Fibroblast of the aortic adventitia (primary cell): ENCODE measurements around the gene E2F4. TPM values are rescaled to one million over a fixed set of nuclear protein-coding genes. Genes with fewer than 3 reads are reported as not detected.

Experiments used
- DNase-seq: peaks from one replicate; pipeline ENCODE4 v3.0.0-alpha.2; 2010; ENCODE audit warnings: low read depth
- H3K4me3 ChIP-seq: 2 replicates; pipeline ENCODE4 v1.5.1; 2011; ENCODE audit warnings: low read depth, mild to moderate bottlenecking, control low read depth, low read length, moderate library complexity
- total RNA-seq: library from RNA; depleted of rRNA; stranded (reverse); fragments of >200 nt; gene quantifications from 2 replicates; pipeline ENCODE4 v1.2.3, GENCODE V29; 2012; ENCODE audit warnings: low replicate concordance
- TF ChIP-seq, protein P1 (sequence below): IDR thresholded peaks from 2 replicates; pipeline ENCODE4 v1.5.1; 2011; ENCODE audit warnings: mild to moderate bottlenecking, low read length, control low read depth, inconsistent platforms; ENCODE audit not compliant: insufficient read depth

E2F4 gene
- total RNA-seq, 1 donor, result 47.5 TPM

DNA sequence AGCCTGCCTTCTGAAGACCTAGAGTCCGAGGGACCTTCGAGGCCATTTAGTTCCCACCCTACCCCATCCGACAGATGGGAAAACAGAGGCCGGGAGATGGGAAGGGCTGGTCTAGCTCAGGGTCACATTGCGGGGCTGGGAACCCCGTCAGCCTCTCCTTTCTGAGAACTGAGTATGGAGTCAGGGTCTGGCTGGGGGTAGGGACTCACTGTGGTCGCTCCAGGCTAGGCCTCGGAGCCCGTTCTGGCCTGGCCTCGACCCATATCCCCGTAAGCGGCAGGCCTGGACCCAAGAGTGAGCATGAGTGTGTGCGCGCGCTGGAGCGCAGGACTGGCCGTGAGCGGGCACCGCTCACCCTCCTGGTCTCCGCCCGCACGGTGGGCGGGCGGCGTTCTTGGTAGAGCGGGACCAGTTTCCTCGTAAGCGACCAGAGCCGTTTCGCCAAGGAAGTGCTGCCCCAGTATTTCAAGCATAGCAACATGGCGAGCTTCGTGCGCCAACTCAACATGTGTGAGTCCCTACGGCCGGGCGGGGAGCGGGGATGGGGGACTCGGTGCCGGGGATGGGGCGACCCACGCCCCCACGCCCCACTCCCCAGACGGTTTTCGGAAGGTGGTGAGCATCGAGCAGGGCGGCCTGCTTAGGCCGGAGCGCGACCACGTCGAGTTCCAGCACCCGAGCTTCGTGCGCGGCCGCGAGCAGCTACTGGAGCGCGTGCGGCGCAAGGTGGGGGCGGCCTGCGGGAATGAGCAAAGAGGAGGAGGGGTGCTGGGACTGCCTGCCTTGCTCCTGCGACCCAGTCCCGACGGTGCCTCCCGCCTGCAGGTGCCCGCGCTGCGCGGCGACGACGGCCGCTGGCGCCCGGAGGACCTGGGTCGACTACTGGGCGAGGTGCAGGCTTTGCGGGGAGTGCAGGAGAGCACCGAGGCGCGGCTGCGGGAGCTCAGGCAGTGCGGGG lies 26.6 kb upstream of the E2F4 start:
- no peak overlapping the region for H3K4me3 ChIP-seq
- TF ChIP-seq, protein P1, sequence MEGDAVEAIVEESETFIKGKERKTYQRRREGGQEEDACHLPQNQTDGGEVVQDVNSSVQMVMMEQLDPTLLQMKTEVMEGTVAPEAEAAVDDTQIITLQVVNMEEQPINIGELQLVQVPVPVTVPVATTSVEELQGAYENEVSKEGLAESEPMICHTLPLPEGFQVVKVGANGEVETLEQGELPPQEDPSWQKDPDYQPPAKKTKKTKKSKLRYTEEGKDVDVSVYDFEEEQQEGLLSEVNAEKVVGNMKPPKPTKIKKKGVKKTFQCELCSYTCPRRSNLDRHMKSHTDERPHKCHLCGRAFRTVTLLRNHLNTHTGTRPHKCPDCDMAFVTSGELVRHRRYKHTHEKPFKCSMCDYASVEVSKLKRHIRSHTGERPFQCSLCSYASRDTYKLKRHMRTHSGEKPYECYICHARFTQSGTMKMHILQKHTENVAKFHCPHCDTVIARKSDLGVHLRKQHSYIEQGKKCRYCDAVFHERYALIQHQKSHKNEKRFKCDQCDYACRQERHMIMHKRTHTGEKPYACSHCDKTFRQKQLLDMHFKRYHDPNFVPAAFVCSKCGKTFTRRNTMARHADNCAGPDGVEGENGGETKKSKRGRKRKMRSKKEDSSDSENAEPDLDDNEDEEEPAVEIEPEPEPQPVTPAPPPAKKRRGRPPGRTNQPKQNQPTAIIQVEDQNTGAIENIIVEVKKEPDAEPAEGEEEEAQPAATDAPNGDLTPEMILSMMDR, result no peak
- no peak for DNase-seq

DNA sequence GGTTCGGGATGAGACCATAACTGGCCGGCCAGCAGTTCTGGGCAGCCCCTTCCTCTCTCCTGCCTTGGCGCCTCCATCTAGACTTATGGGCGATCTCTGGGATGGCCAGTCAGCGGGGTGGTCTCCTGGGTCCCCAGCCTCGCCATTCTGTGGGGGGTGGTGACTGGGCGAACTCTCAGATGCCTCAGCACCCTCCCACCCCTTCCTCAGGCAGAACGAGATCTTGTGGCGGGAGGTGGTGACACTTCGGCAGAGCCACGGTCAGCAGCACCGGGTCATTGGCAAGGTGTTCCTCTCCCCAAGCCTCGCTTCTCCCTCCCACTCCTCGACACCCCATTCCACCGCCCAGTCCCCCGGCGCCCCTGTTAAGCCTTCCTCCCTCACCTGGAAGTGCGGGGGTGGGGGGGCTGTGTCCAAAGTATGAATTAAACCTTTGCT lies 25.8 kb upstream of the E2F4 start:
- no peak for DNase-seq
- no peak overlapping the region for H3K4me3 ChIP-seq
- TF ChIP-seq, protein P1, result no peak

DNA sequence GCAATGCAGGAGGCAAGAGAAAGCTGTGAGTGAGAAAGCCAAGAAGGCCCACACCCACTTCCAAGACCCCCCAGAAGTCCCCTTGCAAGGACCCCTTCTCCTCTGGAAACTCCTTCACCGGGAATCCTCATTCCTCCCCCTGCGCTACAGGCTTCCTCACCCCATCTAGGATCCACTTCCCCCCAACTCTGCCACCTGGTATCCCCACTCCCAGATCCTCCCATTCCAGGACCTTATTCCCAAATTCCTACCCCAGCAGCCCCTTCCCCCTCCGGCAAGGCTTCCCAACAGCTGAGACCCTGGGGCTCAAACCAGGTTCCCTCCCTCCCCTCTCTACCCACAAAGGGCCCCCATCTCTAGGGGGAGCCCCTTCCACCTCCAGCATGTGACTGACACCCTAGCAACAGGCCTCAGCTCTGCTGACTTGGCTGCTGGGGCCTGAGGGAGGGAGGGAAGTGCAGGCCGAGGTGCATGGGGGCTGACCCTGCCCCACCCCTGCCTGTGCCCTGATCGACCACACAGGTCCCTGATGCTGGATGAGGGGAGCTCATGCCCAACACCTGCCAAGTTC lies 25.3 kb upstream of the E2F4 start:
- TF ChIP-seq, protein P1, result no peak

DNA sequence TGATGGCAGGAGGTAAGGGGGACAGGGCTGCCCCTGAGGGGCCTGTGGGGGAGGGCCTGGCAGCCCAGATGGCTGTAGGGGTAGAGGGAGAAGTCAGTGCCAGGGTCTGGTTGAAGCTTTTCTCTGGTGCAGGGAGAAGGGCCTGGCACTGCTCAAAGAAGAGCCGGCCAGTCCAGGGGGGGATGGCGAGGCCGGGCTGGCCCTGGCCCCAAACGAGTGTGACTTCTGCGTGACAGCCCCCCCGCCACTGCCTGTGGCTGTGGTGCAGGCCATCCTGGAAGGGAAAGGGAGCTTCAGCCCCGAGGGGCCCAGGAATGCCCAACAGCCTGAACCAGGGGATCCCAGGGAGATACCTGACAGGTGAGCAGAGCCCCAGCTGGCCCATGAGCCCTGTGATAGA lies 24.4 kb upstream of the E2F4 start:
- TF ChIP-seq, protein P1, result no peak

More for the DNA sequence above, 25.3 kb upstream of the E2F4 start:
- DNase-seq, result no peak
- H3K4me3 ChIP-seq, result no peak overlapping the region

DNA sequence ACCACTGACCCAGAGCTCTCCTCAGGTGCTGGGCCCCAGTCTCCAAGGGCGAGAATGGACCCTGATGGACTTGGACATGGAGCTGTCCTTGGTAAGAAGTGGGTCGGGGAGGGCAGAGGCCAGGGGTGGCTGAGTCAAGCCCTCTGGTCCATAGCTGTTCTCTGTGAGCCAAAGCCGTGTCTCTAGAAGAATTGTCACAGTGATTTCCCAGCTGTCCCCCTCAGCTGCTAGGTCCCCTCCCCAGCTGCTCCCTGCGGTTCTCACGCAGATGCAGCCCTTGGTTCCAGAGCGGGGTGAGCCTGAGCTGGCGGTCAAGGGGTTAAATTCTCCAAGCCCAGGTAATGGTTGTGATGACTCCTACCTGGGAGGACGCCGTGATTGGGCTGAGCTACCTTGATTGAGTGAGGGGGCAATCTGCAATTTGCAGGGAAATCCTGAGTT lies 22.9 kb upstream of the E2F4 start:
- no peak for DNase-seq
- TF ChIP-seq, protein P1, result no peak
- no peak overlapping the region for H3K4me3 ChIP-seq

More for the DNA sequence above, 24.4 kb upstream of the E2F4 start:
- no peak for DNase-seq
- no peak overlapping the region for H3K4me3 ChIP-seq

DNA sequence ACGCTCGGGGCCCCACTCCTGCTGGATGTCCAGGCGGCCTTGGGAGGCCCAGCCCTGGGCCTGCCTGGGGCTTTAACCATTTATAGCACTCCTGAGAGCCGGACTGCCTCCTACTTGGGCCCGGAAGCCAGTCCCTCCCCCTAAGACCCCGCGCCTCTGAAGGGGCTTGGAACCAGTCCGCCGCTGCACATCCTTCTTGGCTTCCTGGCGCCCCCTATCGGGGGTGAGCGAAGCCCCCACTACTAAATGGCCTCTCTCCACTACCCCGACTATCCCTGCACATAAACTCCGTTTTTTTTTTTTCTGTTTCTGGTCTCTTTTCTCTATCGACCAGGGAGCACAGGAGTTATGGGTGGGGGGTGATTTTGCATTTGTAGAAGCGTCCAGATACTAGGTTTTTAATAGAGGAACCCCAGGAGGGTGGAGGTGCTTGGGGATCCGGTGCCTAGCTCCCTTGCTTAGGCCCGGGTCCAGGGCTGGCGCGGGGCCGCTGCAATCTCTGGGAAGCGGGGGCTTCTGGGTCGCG lies 22.2 kb upstream of the E2F4 start:
- TF ChIP-seq, protein P1, result peak; percentile 67
- no peak for DNase-seq
- peak overlapping the region; percentile 65 for H3K4me3 ChIP-seq
